ENCODE measurements around the gene DGCR8. TPM values are rescaled to one million over a fixed set of nuclear protein-coding genes. Genes with fewer than 3 reads are reported as not detected.

The DGCR8 gene
- total RNA-seq, 4 donors from 2014 or later: 13.2 to 56.2 (median 33.5) TPM

DNA sequence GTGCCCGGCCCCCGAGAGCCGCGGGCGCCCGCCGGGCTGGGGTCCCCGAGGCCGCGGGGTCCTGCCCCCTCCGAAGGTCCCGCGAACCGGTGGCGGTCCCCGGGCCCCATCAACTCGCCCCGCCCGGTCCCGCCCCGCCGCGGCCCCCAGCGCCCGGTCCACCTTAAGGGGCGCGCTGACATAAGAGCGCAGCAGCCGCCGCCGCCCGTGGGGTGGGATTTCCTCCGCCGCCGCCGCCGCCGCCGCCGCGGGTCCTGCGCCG lies 51.5 kb downstream of the DGCR8 start, which contains the start of gene ZDHHC8:
Gene ZDHHC8, plus strand, starts transcription at position 208 of the 262 bp plus-strand sequence. CDS start 144 bp downstream, outside the sequence.
- H3K27ac ChIP-seq: peak within 1 kb of the TSS; percentile 92 to 97
- no peaks in the 10 kb centered on the region for H3K9me3 ChIP-seq
- intact Hi-C loops (cut with DNase I; ENCODE audit: low total_unique reads): no loop called here
- H3K36me3 ChIP-seq: no peaks in the 10 kb centered on the region
- H3K4me3 ChIP-seq: peak within 1 kb of the TSS; percentile 94 to 99
- TF ChIP-seq CTCF (IDR thresholded peaks at IDR 0.05) (no peak), POLR2A (IDR thresholded peaks at IDR 0.05) (no peak)
- H3K4me1 ChIP-seq: peaks cover 0 to 26% of the 10 kb centered on the region in 2 donors
- H3K27me3 ChIP-seq: no peaks in the 10 kb centered on the region
- no peak for DNase-seq

- intact Hi-C loops (cut with DNase I; ENCODE audit: low total_unique reads): no loop called here
- Histone ChIP-seq H3K4me3 (peak overlapping the region; percentile 94 to 99), H3K9me3 (no peaks in the 10 kb centered on the region), H3K27ac (peak overlapping the region; percentile 71 to 92), H3K36me3 (no peaks in the 10 kb centered on the region), H3K4me1 (peaks cover 0 to 30% of the 10 kb centered on the region in 2 donors), H3K27me3 (no peaks in the 10 kb centered on the region)
- DNase-seq: peak in 1 of 2 donors; percentile 34
- no peak for TF ChIP-seq CTCF (IDR thresholded peaks at IDR 0.05)
- no peak for TF ChIP-seq POLR2A (IDR thresholded peaks at IDR 0.05)
Measured at GRCh38 chr22:20131859-20132685, 52.0 kb downstream of the DGCR8 start.

DNA sequence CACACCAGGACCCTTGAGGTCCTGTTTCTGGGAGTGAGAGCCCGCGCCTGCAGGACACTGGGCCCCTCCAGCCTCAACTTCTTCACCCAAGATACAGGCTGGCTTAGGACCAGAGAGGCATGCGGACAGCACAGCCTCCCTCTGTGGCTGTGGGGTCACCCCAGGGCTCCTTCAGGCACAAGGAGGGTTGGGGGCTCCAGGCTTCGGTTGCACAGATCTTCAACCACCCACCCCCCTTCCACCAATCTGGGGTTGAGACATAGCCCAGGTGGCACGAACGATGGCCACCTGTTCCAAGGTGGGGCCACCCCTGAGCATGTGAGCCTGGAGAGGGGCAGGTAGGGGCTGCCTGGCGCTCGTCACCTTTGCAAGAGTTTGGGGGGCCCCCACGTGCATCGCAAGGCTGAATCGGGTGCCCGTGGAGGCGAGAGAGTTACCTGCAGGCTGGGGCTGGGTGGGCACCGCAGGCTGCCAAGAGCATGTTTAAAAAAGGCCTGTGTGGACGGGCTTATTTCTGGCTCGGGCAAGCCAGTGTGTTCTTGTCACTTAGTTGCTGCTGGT lies 52.7 kb downstream of the DGCR8 start:
- Histone ChIP-seq H3K36me3 (no peaks in the 10 kb centered on the region), H3K4me1 (peaks cover 0 to 37% of the 10 kb centered on the region in 2 donors), H3K4me3 (peak overlapping the region; percentile 94 to 99), H3K9me3 (no peaks in the 10 kb centered on the region), H3K27ac (peak overlapping the region in 1 of 2 donors; percentile 71), H3K27me3 (no peaks in the 10 kb centered on the region)
- intact Hi-C loops (cut with DNase I; ENCODE audit: low total_unique reads): no loop called here
- no peak for DNase-seq
- TF ChIP-seq POLR2A (IDR thresholded peaks at IDR 0.05) (no peak), CTCF (IDR thresholded peaks at IDR 0.05) (no peak)

DNA sequence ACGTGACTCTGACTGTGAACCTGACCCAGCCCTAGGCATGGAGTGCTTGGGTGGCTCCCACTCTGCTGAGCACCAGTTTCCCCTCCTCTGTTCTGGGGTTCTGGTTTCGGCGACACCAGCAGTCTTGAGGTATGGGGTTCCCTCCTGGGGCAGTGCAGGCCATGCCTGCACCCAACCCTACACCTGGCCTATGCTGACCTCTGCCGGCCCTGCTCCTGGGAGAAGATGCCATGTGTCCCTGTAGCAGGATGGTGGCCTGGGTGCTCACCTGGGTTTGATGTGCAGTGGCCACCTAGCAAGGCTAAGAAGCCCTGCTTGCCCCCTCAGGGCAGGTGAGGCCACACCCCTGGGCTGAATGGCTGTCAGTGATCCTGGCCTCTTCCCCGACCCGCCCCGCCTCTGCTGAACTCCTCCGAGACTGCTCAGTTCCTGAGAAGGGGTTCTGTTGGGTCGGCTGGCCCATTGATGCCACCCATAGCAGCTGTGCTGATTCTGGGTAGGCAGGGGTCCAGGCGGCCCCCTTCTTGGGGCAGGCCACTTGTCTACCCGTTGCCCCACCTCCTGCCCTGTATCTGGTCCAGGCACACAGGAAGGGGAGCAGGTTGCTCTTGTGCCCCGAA lies 54.0 kb downstream of the DGCR8 start:
- H3K4me3 ChIP-seq: no peak overlapping the region
- TF ChIP-seq CTCF (IDR thresholded peaks at IDR 0.05) (no peak), POLR2A (IDR thresholded peaks at IDR 0.05) (no peak)
- no peaks in the 10 kb centered on the region for H3K27me3 ChIP-seq
- no peaks in the 10 kb centered on the region for H3K9me3 ChIP-seq
- intact Hi-C loops (cut with DNase I; ENCODE audit: low total_unique reads): no loop called here
- no peak for DNase-seq
- no peak overlapping the region for H3K27ac ChIP-seq
- H3K4me1 ChIP-seq: peaks cover 0 to 43% of the 10 kb centered on the region in 2 donors
- no peaks in the 10 kb centered on the region for H3K36me3 ChIP-seq

DNA sequence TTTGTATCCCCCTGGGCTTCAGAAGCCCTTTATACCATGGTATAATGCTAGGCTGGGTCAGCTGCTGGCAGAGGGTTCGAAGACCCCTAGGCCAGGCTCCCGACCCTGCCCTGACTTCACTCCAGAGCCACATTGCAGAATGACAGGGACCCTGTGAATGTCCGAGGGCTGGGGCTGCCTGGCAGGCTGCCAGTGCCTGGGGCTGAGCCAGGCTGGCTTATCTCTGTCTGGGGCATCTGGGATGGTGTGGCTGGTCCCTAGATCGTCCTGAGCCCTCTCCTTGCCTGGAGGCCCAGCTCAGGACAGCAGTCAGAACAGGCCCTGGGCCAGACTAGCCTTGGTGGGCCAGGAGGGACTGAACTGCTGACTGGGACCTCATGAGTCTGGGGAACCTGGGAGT lies 55.2 kb downstream of the DGCR8 start:
- Histone ChIP-seq H3K9me3 (no peaks in the 10 kb centered on the region), H3K4me1 (peaks cover 0 to 43% of the 10 kb centered on the region in 2 donors), H3K27me3 (no peaks in the 10 kb centered on the region), H3K4me3 (no peak overlapping the region), H3K36me3 (no peaks in the 10 kb centered on the region), H3K27ac (no peak overlapping the region)
- no peak for TF ChIP-seq POLR2A (IDR thresholded peaks at IDR 0.05)
- no peak for DNase-seq
- intact Hi-C loops (cut with DNase I; ENCODE audit: low total_unique reads): no loop called here

All from uterus (tissue), 4 donors.